NT2/D1 (cell line): ENCODE data around the gene GRK5.

Source experiments
- SUZ12 ChIP-seq: IDR thresholded peaks from 2 replicates; pipeline ENCODE4 v1.6.1; 2011; ENCODE audit not compliant: insufficient read length, insufficient read depth; ENCODE audit errors: extremely low read depth
- YY1 ChIP-seq: IDR thresholded peaks from 2 replicates; pipeline ENCODE4 v1.6.1; 2011; ENCODE audit not compliant: insufficient read length, insufficient read depth
- ZNF274 ChIP-seq: IDR thresholded peaks from 2 replicates; pipeline ENCODE4 v1.6.1; 2011; ENCODE audit warnings: mild to moderate bottlenecking, low read depth, low read length

GRCh38 chr10:119395280-119396007 is 188.1 kb downstream of the GRK5 start:
- TF ChIP-seq YY1 (no peak), ZNF274 (no peak), SUZ12 (no peak)
